ENCODE data around the gene KRT79. TPM values are rescaled to one million over a fixed set of nuclear protein-coding genes. Genes with fewer than 3 reads are reported as not detected.

KRT79 gene
- total and polyA plus RNA-seq, 4 donors = not detected

- no peak for DNase-seq (ENCODE audit: low spot score)
- 83% methylated on average over 10 of the region's 10 CpGs for WGBS
- H3K36me3 ChIP-seq (ENCODE audit: control insufficient read depth in 4 of 4, insufficient read depth in 3 of 4, low read depth in 1 of 4, low read length in 3 of 4) = no peaks in the 10 kb centered on the region
- H3K4me3 ChIP-seq (ENCODE audit: low read depth in 1 of 3, low read length in 3 of 3) = no peak overlapping the region
- no peak overlapping the region for H3K9ac ChIP-seq (ENCODE audit: low read depth in 1 of 2, low read length in 2 of 2)
- TF ChIP-seq RAD21 (IDR thresholded peaks at IDR 0.05) (no peak), GABPA (IDR thresholded peaks at IDR 0.05 in 1 of 2, conservative IDR thresholded peaks at IDR 0.05 in 1 of 2) (no peak), RXRA (IDR thresholded peaks at IDR 0.05) (no peak), TAF1 (conservative IDR thresholded peaks at IDR 0.05) (no peak), SP1 (IDR thresholded peaks at IDR 0.05) (no peak), HNF4G (IDR thresholded peaks at IDR 0.05) (no peak), EGR1 (IDR thresholded peaks at IDR 0.05; ENCODE audit: low read depth in 2 of 2) (no peak), JUND (IDR thresholded peaks at IDR 0.05) (no peak), ZBTB33 (IDR thresholded peaks at IDR 0.05) (no peak), ATF3 (IDR thresholded peaks at IDR 0.05) (no peak), YY1 (IDR thresholded peaks at IDR 0.05) (no peak), FOXA1 (IDR thresholded peaks at IDR 0.05) (no peak), HNF4A (conservative IDR thresholded peaks at IDR 0.05) (no peak), FOXA2 (IDR thresholded peaks at IDR 0.05) (no peak), NR2F2 (IDR thresholded peaks at IDR 0.05) (no peak), REST (IDR thresholded peaks at IDR 0.05) (no peak), CTCF (IDR thresholded peaks at IDR 0.05; ENCODE audit: low read depth, low read length, missing input control) (no peak), MAX (IDR thresholded peaks at IDR 0.05) (no peak)
- no peaks in the 10 kb centered on the region for H3K9me3 ChIP-seq (ENCODE audit: control insufficient read depth in 4 of 4, low read length in 3 of 4)
- H3K27me3 ChIP-seq (ENCODE audit: control insufficient read depth in 4 of 4, insufficient read depth in 4 of 4, low read length in 3 of 4) = no peaks in the 10 kb centered on the region
- no peaks in the 10 kb centered on the region for H3K4me1 ChIP-seq (ENCODE audit: control insufficient read depth in 4 of 4, insufficient read depth in 4 of 4, low read length in 3 of 4)
- H3K27ac ChIP-seq (ENCODE audit: low read depth in 1 of 2, low read length in 2 of 2) = no peak overlapping the region
These were observed 12.1 kb downstream of the KRT79 start for GRCh38 chr12:52821826-52822660.
